IMR-90 (cell line): ENCODE data around the gene TNFRSF25. TPM values are rescaled to one million over a fixed set of nuclear protein-coding genes. Genes with fewer than 3 reads are reported as not detected.

Experiments
- ATAC-seq: fragments of 200-7000 bp; cut with Tn5 transposase; 2 replicates; pipeline ENCODE4 v1.9.1; 2020; ENCODE audit warnings: low read depth, mild to moderate bottlenecking, moderate library complexity
- BruUV-seq: library from RNA; stranded (reverse); fragments of 400-500 nt; replicated peaks from 2 replicates; lab custom pipeline; 2021; lab: Mats Ljungman, UMichigan
- CTCF ChIA-PET: fragments of 300-600 bp; formaldehyde crosslinking; extraction: SDS; loops from one replicate; lab custom pipeline; 2021; ENCODE audit warnings: antibody characterized with exemption; lab: Yijun Ruan, JAX
- POLR2A ChIA-PET: fragments of 300-600 bp; sonication (Branson Sonifier 250); formaldehyde crosslinking; loops from one replicate; lab custom pipeline; 2022; ENCODE audit warnings: antibody characterized with exemption; ENCODE audit not compliant: unreplicated experiment; lab: Charles Lee
- DNase-seq: peaks from one replicate; pipeline ENCODE4 v3.0.0; 2013
- H2AFZ ChIP-seq: replicated peaks from 2 replicates; pipeline ENCODE3; 2013; ENCODE audit warnings: low read length, mild to moderate bottlenecking; ENCODE audit not compliant: poor library complexity
- H2AK5ac ChIP-seq: 2 replicates; pipeline ENCODE4 v1.6.1; 2013; ENCODE audit warnings: low read depth, low read length, inconsistent platforms
- H2AK9ac ChIP-seq: replicated peaks from 2 replicates; pipeline ENCODE3; 2013; ENCODE audit warnings: mild to moderate bottlenecking, low read depth, low read length, moderate library complexity; ENCODE audit not compliant: poor library complexity
- H2BK120ac ChIP-seq: 2 replicates; pipeline ENCODE4 v1.6.1; 2013; ENCODE audit warnings: low read depth, low read length, inconsistent platforms
- H2BK15ac ChIP-seq: 3 replicates; pipeline ENCODE4 v1.6.1; 2013; ENCODE audit warnings: low read depth, low read length, inconsistent platforms
- H2BK20ac ChIP-seq: 2 replicates; pipeline ENCODE4 v1.6.1; 2013; ENCODE audit warnings: low read depth, mild to moderate bottlenecking, inconsistent platforms, low read length, moderate library complexity
- H2BK5ac ChIP-seq: 2 replicates; pipeline ENCODE4 v1.6.1; 2013; ENCODE audit warnings: mild to moderate bottlenecking, low read depth, low read length, inconsistent platforms; ENCODE audit not compliant: poor library complexity, severe bottlenecking
- H3K14ac ChIP-seq: replicated peaks from 2 replicates; pipeline ENCODE4 v1.6.1; 2013; ENCODE audit warnings: low read depth, low read length, inconsistent platforms
- H3K18ac ChIP-seq: 2 replicates; pipeline ENCODE4 v1.6.1; 2013; ENCODE audit warnings: low read depth, low read length, control low read depth
- H3K23ac ChIP-seq: 2 replicates; pipeline ENCODE4 v1.6.1; 2013; ENCODE audit warnings: low read depth, low read length, inconsistent platforms
- H3K27ac ChIP-seq: 2 replicates; pipeline ENCODE4 v1.5.1; 2013; ENCODE audit warnings: mild to moderate bottlenecking, control low read depth, low read length; ENCODE audit not compliant: insufficient read depth
- H3K27me3 ChIP-seq: 2 replicates; pipeline ENCODE4 v1.6.1; 2013; ENCODE audit warnings: low read length; ENCODE audit not compliant: control insufficient read depth, insufficient read depth
- H3K36me3 ChIP-seq: 2 replicates; pipeline ENCODE4 v1.6.1; 2013; ENCODE audit warnings: low read length, mixed read lengths; ENCODE audit not compliant: control insufficient read depth, insufficient read depth
- H3K4ac ChIP-seq: 2 replicates; pipeline ENCODE4 v1.6.1; 2013; ENCODE audit warnings: low read depth, low read length, inconsistent platforms
- H3K4me1 ChIP-seq: 2 replicates; pipeline ENCODE4 v1.6.1; 2013; ENCODE audit warnings: low read length, mixed read lengths; ENCODE audit not compliant: control insufficient read depth, insufficient read depth
- H3K4me2 ChIP-seq: 2 replicates; pipeline ENCODE4 v1.6.1; 2013; ENCODE audit warnings: low read depth, mild to moderate bottlenecking, control low read depth, low read length, moderate library complexity
- H3K4me3 ChIP-seq: 2 replicates; pipeline ENCODE4 v1.5.1; 2013; ENCODE audit warnings: low read depth, mild to moderate bottlenecking, control low read depth, low read length, moderate library complexity; ENCODE audit not compliant: insufficient read depth
- H3K56ac ChIP-seq: 2 replicates; pipeline ENCODE4 v1.6.1; 2013; ENCODE audit warnings: low read length, inconsistent platforms; ENCODE audit not compliant: insufficient read depth; ENCODE audit errors: extremely low read depth
- H3K79me1 ChIP-seq, 2 experiments: 2 replicates each; pipeline ENCODE4 v1.6.1; 2013; ENCODE audit warnings: low read length in 2 of 2, inconsistent platforms in 1 of 2, low read depth in 1 of 2
- H3K9ac ChIP-seq: 2 replicates; pipeline ENCODE4 v1.6.1; 2013; ENCODE audit warnings: low read depth, low read length, control low read depth
- H3K9me1 ChIP-seq: 2 replicates; pipeline ENCODE4 v1.6.1; 2013; ENCODE audit warnings: low read length, inconsistent platforms; ENCODE audit not compliant: insufficient read depth
- H3K9me3 ChIP-seq: 2 replicates; pipeline ENCODE4 v1.6.1; 2013; ENCODE audit warnings: low read length; ENCODE audit not compliant: control insufficient read depth, insufficient read depth
- H4K20me1 ChIP-seq: 2 replicates; pipeline ENCODE4 v1.6.1; 2013; ENCODE audit warnings: low read length, inconsistent platforms; ENCODE audit not compliant: insufficient read depth
- H4K5ac ChIP-seq: 2 replicates; pipeline ENCODE4 v1.6.1; 2013; ENCODE audit warnings: mild to moderate bottlenecking, low read depth, low read length, control low read depth
- H4K8ac ChIP-seq, 2 experiments: 2 replicates each; pipeline ENCODE4 v1.6.1; 2013; ENCODE audit warnings: low read depth in 2 of 2, low read length in 2 of 2, control low read depth in 1 of 2, inconsistent platforms in 1 of 2
- H4K91ac ChIP-seq: 2 replicates; pipeline ENCODE4 v1.6.1; 2013; ENCODE audit warnings: low read depth, low read length, inconsistent platforms; ENCODE audit not compliant: insufficient read depth
- BHLHE40 ChIP-seq: fragments of 150-350 bp; IDR thresholded peaks from 2 replicates; pipeline ENCODE4 v1.6.1; 2016; ENCODE audit warnings: mild to moderate bottlenecking, low read depth, low read length
- MAFK ChIP-seq: IDR thresholded peaks from 2 replicates; pipeline ENCODE4 v1.6.1; 2012; ENCODE audit warnings: low read depth, low read length, improper control_type of control experiment
- RAD21 ChIP-seq: IDR thresholded peaks from 2 replicates; pipeline ENCODE4 v1.6.1; 2012; ENCODE audit warnings: low read length, improper control_type of control experiment
- RFX5 ChIP-seq: IDR thresholded peaks from 2 replicates; pipeline ENCODE4 v1.8.0; 2012; ENCODE audit warnings: low read depth, mild to moderate bottlenecking, low read length, moderate library complexity
- SMC3 ChIP-seq: fragments of 150-350 bp; IDR thresholded peaks from 2 replicates; pipeline ENCODE4 v1.6.1; 2016; ENCODE audit warnings: low read depth, mild to moderate bottlenecking, antibody characterized with exemption, low read length, moderate library complexity
- WGBS, 2 experiments: methylation state at CpG; one replicate each; pipeline versions ENCODE4 v1.1.5 to v1.1.7; 2013; ENCODE audit warnings: missing lambda C conversion rate in 2 of 2; ENCODE audit not compliant: insufficient read length in 1 of 2; ENCODE audit errors: extremely low coverage in 2 of 2; 5-methylcytosine and 5-hydroxymethylcytosine counted together
- dilution Hi-C: fragments of 300-500 bp; cut with HindIII; formaldehyde crosslinking; loops from one replicate; pipeline ENCODE4 v1.14.3; 2018; ENCODE audit warnings: low sequenced_read_pairs; ENCODE audit not compliant: unreplicated experiment
- in situ Hi-C: fragments of 300-500 bp; cut with MboI; formaldehyde crosslinking; loops from 3 replicates; pipeline ENCODE4 v1.14.3; 2019; ENCODE audit warnings: low sequenced_read_pairs, inconsistent platforms, mixed read lengths
- intact Hi-C: fragments of 100-400 bp; cut with micrococcal nuclease; formaldehyde crosslinking; loops from 2 replicates; pipeline ENCODE4 v1.10.0; 2022
- polyA plus RNA-seq, 3 experiments: library from polyadenylated mRNA; depleted of rRNA; stranded (reverse); fragments of >200 nt; gene quantifications; 2 replicates each; pipeline ENCODE4 v1.2.3, GENCODE V29; 2012; ENCODE audit warnings: low replicate concordance in 1 of 3
- total RNA-seq: library from RNA; depleted of rRNA; stranded (reverse); fragments of >200 nt; gene quantifications from 2 replicates; pipeline ENCODE4 v1.2.3, GENCODE V29; 2012

The TNFRSF25 gene
- total and polyA plus RNA-seq, 2 of the 4 experiments (the other 2 are of a cell fraction): 1.3 to 11.2 TPM

- no TSS peak for BruUV-seq
- CTCF ChIA-PET: interaction anchor here (0.6 kb wide), 1 partner anchor 756 kb away, joined by 3 read pairs; no protein-coding TSS in a partner anchor
- 64% methylated on average over 5 of the region's 7 CpGs; no CpG with 5 or more reads in 1 of the 2 experiments for WGBS, 2 experiments
These were observed 41.1 kb upstream of the TNFRSF25 start for GRCh38 chr1:6507037-6507428.

More at GRCh38 chr1:6507037-6507428, 41.1 kb upstream of the TNFRSF25 start:
- ATAC-seq (no peak), DNase-seq (no peak)
- H3K4ac ChIP-seq: no peak overlapping the region; the same call in 1 of the 2 replicates
- intact Hi-C loops: no loop called here
- no peak overlapping the region for H3K14ac ChIP-seq
- H2BK20ac ChIP-seq: no peak overlapping the region
- H4K91ac ChIP-seq: no peak overlapping the region
- no peak overlapping the region for H4K5ac ChIP-seq
- H3K27ac ChIP-seq: no peak overlapping the region
- H3K9me3 ChIP-seq: no peaks in the 10 kb centered on the region
- H3K79me1 ChIP-seq: no peaks in the 10 kb centered on the region
- H2AK5ac ChIP-seq: no peak overlapping the region
- H2BK5ac ChIP-seq: no peak overlapping the region
- H3K56ac ChIP-seq: no peak overlapping the region
- no peak overlapping the region for H3K9ac ChIP-seq
- H2BK120ac ChIP-seq: no peak overlapping the region
- H3K4me2 ChIP-seq: no peak overlapping the region
- H3K9me1 ChIP-seq: no peaks in the 10 kb centered on the region
- H3K36me3 ChIP-seq: no peaks in the 10 kb centered on the region
- POLR2A ChIA-PET: no interaction called here
- no peak overlapping the region for H4K8ac ChIP-seq
- H4K20me1 ChIP-seq: no peaks in the 10 kb centered on the region
- H3K4me1 ChIP-seq: no peaks in the 10 kb centered on the region
- H3K27me3 ChIP-seq: peaks cover 4% of the 10 kb centered on the region; the same call in 1 of the 2 replicates
- no peak overlapping the region for H2AFZ ChIP-seq
- no peak overlapping the region for H3K18ac ChIP-seq
- H3K4me3 ChIP-seq: no peak overlapping the region
- H2BK15ac ChIP-seq: no peak overlapping the region
- dilution Hi-C loops: no loop called here
- H3K23ac ChIP-seq: no peak overlapping the region
- peak overlapping the region; percentile 48 for H2AK9ac ChIP-seq
- no peak for TF ChIP-seq RFX5
- TF ChIP-seq BHLHE40: no peak
- no peak for TF ChIP-seq RAD21
- no peak for TF ChIP-seq MAFK
- TF ChIP-seq SMC3: no peak
- in situ Hi-C loops: no loop called here
